Psoas muscle (tissue), 8 donors: Measurements from ENCODE around the gene KCTD21. TPM values are rescaled to one million over a fixed set of nuclear protein-coding genes. Genes with fewer than 3 reads are reported as not detected.

ENCODE experiments used
- ATAC-seq, 4 donors: fragments of 200-7000 bp; cut with Tn5 transposase; one replicate each; pipeline ENCODE4 v1.9.1; 2020; ENCODE audit warnings: moderate library complexity in 3 of 4, mild to moderate bottlenecking in 2 of 4
- DNase-seq, 2 donors: peaks; one replicate each; pipeline ENCODE4 v3.0.0-alpha.2; 2020
- H3K27ac ChIP-seq: fragments of 200-600 bp; one replicate; pipeline ENCODE4 v1.8.0; 2022
- H3K27me3 ChIP-seq, 3 donors: fragments of 200-600 bp in 1 of 3; one replicate each; pipeline versions ENCODE4 v1.6.1 to v1.8.0; 2013 to 2022; ENCODE audit warnings: low read length in 2 of 3, mild to moderate bottlenecking in 2 of 3, moderate library complexity in 1 of 3; ENCODE audit not compliant: insufficient read depth in 3 of 3
- H3K36me3 ChIP-seq, 2 donors: fragments of 200-600 bp in 1 of 2; one replicate each; pipeline versions ENCODE4 v1.6.1 to v1.8.0; 2013 to 2022; ENCODE audit warnings: low read depth in 1 of 2, mild to moderate bottlenecking in 1 of 2, moderate library complexity in 1 of 2; ENCODE audit not compliant: insufficient read depth in 1 of 2
- H3K4me1 ChIP-seq: fragments of 200-600 bp; one replicate; pipeline ENCODE4 v1.8.0; 2022
- H3K4me3 ChIP-seq: fragments of 200-600 bp; one replicate; pipeline ENCODE4 v1.8.0; 2022; ENCODE audit warnings: mild to moderate bottlenecking
- H3K9me3 ChIP-seq: fragments of 200-600 bp; one replicate; pipeline ENCODE4 v1.8.0; 2022
- CTCF ChIP-seq: fragments of 200-600 bp; IDR thresholded peaks from one replicate; pipeline ENCODE4 v1.8.0; 2022; ENCODE audit warnings: antibody characterized with exemption
- WGBS, 3 donors: extraction: QIAGEN DNeasy Blood & Tissue Kit; methylation state at CpG; one replicate each; pipeline versions ENCODE4 v1.1.6 to v1.1.7; 2013; 5-methylcytosine and 5-hydroxymethylcytosine counted together
- intact Hi-C, 2 donors: fragments of 100-400 bp; cut with DNase I; formaldehyde crosslinking; loops; one replicate each; pipeline versions ENCODE4 v1.11.0 to v1.14.2; 2022
- polyA plus RNA-seq, 3 donors: library from polyadenylated mRNA; stranded (reverse); fragments of 200-250 nt; gene quantifications; one replicate each; pipeline ENCODE4 v1.2.3, GENCODE V29; 2013
- total RNA-seq, 4 donors: library from RNA; stranded (reverse); fragmentation: NEBNext Ultra II Directional in 2 of 4; extraction: Animal tissue kit (Norgen Biotek cat#: 25700) in 2 of 4; gene quantifications; one replicate each; pipeline versions ENCODE4 v1.2.1 to v1.2.4, GENCODE V29; 2021 to 2023
- donor health status: healthy with polysubstance abuse.
- donor health status: DM: no; HTN: no; CAD: no; lungs with moderate emphysema.
- donor health status: Bipolar disorder and iron deficiency.
- donor health status: healthy.
- donor health status: DM: yes; HTN: yes; CAD: no.
- donor health status: DM: no; HTN: no; CAD: no.
- donor health status: DM: no; HTN: no; CAD: no.
- donor health status: DM: yes; HTN: yes; CAD: no.

KCTD21 gene
- total and polyA plus RNA-seq, 7 donors, result 4.7 to 10.3 (median 5.6) TPM

GRCh38 chr11:78199015-78199652 is 10.7 kb upstream of the KCTD21 start:
- H3K9me3 ChIP-seq, result no peaks in the 10 kb centered on the region
- intact Hi-C loops, result no loop called here
- H3K4me1 ChIP-seq, result no peaks in the 10 kb centered on the region
- H3K4me3 ChIP-seq, result no peak overlapping the region
- 90 to 99% (median 94%) methylated on average over 6 of the region's 6 CpGs for WGBS, 3 donors
- H3K27me3 ChIP-seq, result no peaks in the 10 kb centered on the region
- DNase-seq (no peak), ATAC-seq (no peak)
- peaks cover 0 to 21% of the 10 kb centered on the region in 2 donors for H3K36me3 ChIP-seq
- TF ChIP-seq CTCF, result no peak
- H3K27ac ChIP-seq, result no peak overlapping the region

- no peaks in the 10 kb centered on the region for H3K9me3 ChIP-seq
- H3K27me3 ChIP-seq, result no peaks in the 10 kb centered on the region
- H3K4me1 ChIP-seq, result peaks cover 2% of the 10 kb centered on the region
- H3K27ac ChIP-seq, result no peak overlapping the region
- TF ChIP-seq CTCF, result no peak
- 90 to 95% (median 95%) methylated on average over 8 of the region's 8 CpGs for WGBS, 3 donors
- intact Hi-C loops, result no loop called here
- DNase-seq (no peak), ATAC-seq (no peak)
- H3K36me3 ChIP-seq, result peaks cover 0 to 21% of the 10 kb centered on the region in 2 donors
- no peak overlapping the region for H3K4me3 ChIP-seq
These were observed 9.4 kb upstream of the KCTD21 start for GRCh38 chr11:78197816-78198215.

GRCh38 chr11:78196661-78197091 is 8.2 kb upstream of the KCTD21 start:
- H3K27me3 ChIP-seq, result no peaks in the 10 kb centered on the region
- ATAC-seq (no peak), DNase-seq (no peak)
- no peak for TF ChIP-seq CTCF
- H3K4me3 ChIP-seq, result no peak overlapping the region
- WGBS, 3 donors, result 83 to 85% (median 83%) methylated on average over 37 to 40 of the region's 40 CpGs
- H3K27ac ChIP-seq, result no peak overlapping the region
- peaks cover 12% of the 10 kb centered on the region for H3K4me1 ChIP-seq
- intact Hi-C loops, result no loop called here
- H3K36me3 ChIP-seq, result peaks cover 0 to 21% of the 10 kb centered on the region in 2 donors
- H3K9me3 ChIP-seq, result no peaks in the 10 kb centered on the region

GRCh38 chr11:78195917-78196560 is 7.6 kb upstream of the KCTD21 start:
- no peak for DNase-seq
- no peak for TF ChIP-seq CTCF
- H3K27me3 ChIP-seq, result no peaks in the 10 kb centered on the region
- no peak for ATAC-seq
- no peak overlapping the region for H3K27ac ChIP-seq
- peaks cover 0 to 21% of the 10 kb centered on the region in 2 donors for H3K36me3 ChIP-seq
- no peaks in the 10 kb centered on the region for H3K9me3 ChIP-seq
- WGBS, 3 donors, result 46 to 54% (median 51%) methylated on average over 53 to 60 of the region's 60 CpGs
- peaks cover 18% of the 10 kb centered on the region for H3K4me1 ChIP-seq
- intact Hi-C loops, result no loop called here
- no peak overlapping the region for H3K4me3 ChIP-seq
